HG03045 (cell line): ENCODE measurements around the gene USP1.

Experiments used
- ATAC-seq: cut with Tn5 transposase; IDR thresholded peaks from one replicate; pipeline ENCODE4 v1.9.1; 2021; ENCODE audit warnings: mild to moderate bottlenecking, moderate library complexity; ENCODE audit not compliant: unreplicated experiment

Gene USP1

GRCh38 chr1:62484824-62485468 is 48.1 kb downstream of the USP1 start:
- no peak for ATAC-seq

GRCh38 chr1:62487956-62488355 is 51.1 kb downstream of the USP1 start:
- ATAC-seq = no peak

DNA sequence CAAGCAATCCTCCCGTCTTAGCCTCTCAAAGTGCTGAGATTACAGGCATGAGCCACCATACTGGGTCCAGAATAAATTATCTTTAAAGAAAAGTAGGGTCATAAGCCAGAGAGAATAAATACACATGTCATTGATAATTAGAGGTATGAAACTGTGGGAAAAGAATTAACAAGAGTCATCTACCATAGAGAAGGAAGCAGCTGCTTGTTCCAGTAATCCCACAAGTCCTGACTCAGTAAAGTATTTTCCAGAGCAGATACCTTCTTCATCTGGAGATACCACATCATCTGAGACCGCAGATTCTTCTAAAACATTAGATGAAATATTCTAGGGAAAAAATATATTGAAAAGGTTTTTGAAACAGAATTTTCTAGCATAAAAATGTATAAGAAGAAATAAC is 55.7 kb downstream of the USP1 start:
- no peak for ATAC-seq

DNA sequence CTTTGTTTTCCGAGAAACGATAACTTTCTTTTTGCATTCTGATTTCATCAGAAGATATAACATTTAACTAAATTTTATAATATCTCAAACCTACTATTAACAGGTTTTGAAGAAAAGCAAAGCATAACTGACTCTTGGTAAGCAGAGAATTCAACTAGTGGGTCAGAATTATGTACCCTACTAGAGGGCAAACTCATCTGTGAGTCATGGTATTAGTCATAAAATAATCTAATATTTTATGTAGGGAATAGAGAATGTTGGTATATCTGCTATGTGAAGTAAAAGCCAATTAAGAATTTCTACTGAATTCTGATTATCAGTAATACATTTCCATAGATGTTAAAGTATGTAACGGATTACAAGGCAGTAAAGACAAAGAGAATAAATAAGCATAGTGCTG is 56.8 kb downstream of the USP1 start:
- ATAC-seq = no peak

- ATAC-seq = no peak
Measured at GRCh38 chr1:62494137-62494536, 57.3 kb downstream of the USP1 start.

DNA sequence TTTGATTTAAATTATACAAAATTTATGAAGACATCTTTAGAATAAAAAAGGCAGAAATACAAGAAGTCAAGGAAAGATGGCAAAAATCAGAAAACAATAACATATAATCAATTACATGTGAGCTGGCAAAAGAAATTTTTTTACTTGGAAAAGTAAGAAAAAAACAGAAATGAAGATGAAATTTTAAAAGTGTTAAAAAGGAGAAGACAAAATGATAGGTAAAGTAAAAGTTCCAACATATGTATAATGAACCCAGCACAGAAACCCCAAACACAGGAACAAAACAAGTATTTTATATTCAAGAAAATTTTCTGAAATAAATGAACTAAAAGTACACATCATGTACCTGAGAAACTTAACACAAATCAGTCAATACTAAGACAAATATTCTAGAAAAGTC is 63.4 kb downstream of the USP1 start:
- ATAC-seq = no peak
